ENCODE data around the gene NLGN4X.
"Not testable (repeated sequence)": the region's sequence is repeated elsewhere in the genome, so short reads cannot be mapped to it uniquely, and the experiment has no call there.

The NLGN4X gene

GRCh38 chrX:6015423-6015822 is 213.2 kb downstream of the NLGN4X start:
- DNase-seq (ENCODE audit: low spot score) (no peak), FAIRE-seq (no peak)

- no peak for FAIRE-seq
- DNase-seq (ENCODE audit: low spot score), result no peak
Observed at GRCh38 chrX:6012357-6012756, 216.3 kb downstream of the NLGN4X start.

GRCh38 chrX:6005856-6006255 is 222.8 kb downstream of the NLGN4X start:
- FAIRE-seq (no peak), DNase-seq (ENCODE audit: low spot score) (no peak)

- DNase-seq (ENCODE audit: low spot score) (no peak), FAIRE-seq (no peak)
Observed at GRCh38 chrX:6004529-6004928, 224.1 kb downstream of the NLGN4X start.

GRCh38 chrX:6002056-6002455 is 226.6 kb downstream of the NLGN4X start:
- FAIRE-seq, result no peak
- no peak for DNase-seq (ENCODE audit: low spot score)

GRCh38 chrX:5998901-5999300 is 229.8 kb downstream of the NLGN4X start:
- no peak for FAIRE-seq
- no peak for DNase-seq (ENCODE audit: low spot score)

- no peak for DNase-seq (ENCODE audit: low spot score)
- no peak for FAIRE-seq
Observed at GRCh38 chrX:5998456-5998855, 230.2 kb downstream of the NLGN4X start.

- FAIRE-seq, result no peak
- no peak for DNase-seq (ENCODE audit: low spot score)
Observed at GRCh38 chrX:5991393-5991792, 237.3 kb downstream of the NLGN4X start.

GRCh38 chrX:5979338-5979737 is 249.3 kb downstream of the NLGN4X start:
- FAIRE-seq, result no peak
- no peak for DNase-seq (ENCODE audit: low spot score)

GRCh38 chrX:5976332-5976731 is 252.3 kb downstream of the NLGN4X start:
- DNase-seq (ENCODE audit: low spot score) (no peak), FAIRE-seq (no peak)

GRCh38 chrX:5971300-5971699 is 257.4 kb downstream of the NLGN4X start:
- DNase-seq (ENCODE audit: low spot score), result no peak
- FAIRE-seq, result no peak

GRCh38 chrX:5965406-5965805 is 263.3 kb downstream of the NLGN4X start:
- FAIRE-seq (no peak), DNase-seq (ENCODE audit: low spot score) (no peak)

- DNase-seq (ENCODE audit: low spot score), result no peak
- no peak for FAIRE-seq
Observed at GRCh38 chrX:5959286-5959685, 269.4 kb downstream of the NLGN4X start.

- DNase-seq (ENCODE audit: low spot score) (no peak), FAIRE-seq (no peak)
Observed at GRCh38 chrX:5958523-5958922, 270.1 kb downstream of the NLGN4X start.

GRCh38 chrX:5957506-5957905 is 271.2 kb downstream of the NLGN4X start:
- DNase-seq (ENCODE audit: low spot score) (no peak), FAIRE-seq (no peak)

GRCh38 chrX:5936438-5936837 is 292.2 kb downstream of the NLGN4X start:
- FAIRE-seq, result no peak

GRCh38 chrX:5928224-5928623 is 300.4 kb downstream of the NLGN4X start:
- DNase-seq (ENCODE audit: low spot score) (no peak), FAIRE-seq (no peak)

More at GRCh38 chrX:5936438-5936837, 292.2 kb downstream of the NLGN4X start:
- no peak for DNase-seq (ENCODE audit: low spot score)

GRCh38 chrX:5916945-5917344 is 311.7 kb downstream of the NLGN4X start:
- DNase-seq (ENCODE audit: low spot score), result no peak
- no peak for FAIRE-seq

GRCh38 chrX:5915783-5916182 is 312.9 kb downstream of the NLGN4X start:
- FAIRE-seq (no peak), DNase-seq (ENCODE audit: low spot score) (no peak)

GRCh38 chrX:5907207-5907606 is 321.5 kb downstream of the NLGN4X start:
- no peak for FAIRE-seq
- DNase-seq (ENCODE audit: low spot score), result no peak

- FAIRE-seq; DNase-seq (ENCODE audit: low spot score): not testable (repeated sequence)
Observed at GRCh38 chrX:5903586-5904190, 325.0 kb downstream of the NLGN4X start.

- DNase-seq (ENCODE audit: low spot score), result no peak
- no peak for FAIRE-seq
Observed at GRCh38 chrX:5898463-5898862, 330.2 kb downstream of the NLGN4X start.

GRCh38 chrX:5891378-5891777 is 337.3 kb downstream of the NLGN4X start:
- no peak for FAIRE-seq
- DNase-seq (ENCODE audit: low spot score), result no peak

All from RCC 7860 (cell line).